Neural crest cell (in vitro differentiated cells): Measurements from ENCODE around the gene HMCN2. TPM values are rescaled to one million over a fixed set of nuclear protein-coding genes. Genes with fewer than 3 reads are reported as not detected.
"Not testable (repeated sequence)": the region's sequence is repeated elsewhere in the genome, so short reads cannot be mapped to it uniquely, and the experiment has no call there.

Experiments used
- DNase-seq: peaks from one replicate; pipeline ENCODE4 v3.0.0; 2021; ENCODE audit warnings: low read depth, mixed read lengths, low spot score
- H3K27ac Mint-ChIP-seq: one replicate; pipeline ENCODE4 v1.8.0; 2021; ENCODE audit warnings: mild to moderate bottlenecking, mixed read lengths; ENCODE audit not compliant: unreplicated experiment
- H3K27me3 Mint-ChIP-seq: 2 replicates; pipeline ENCODE4 v1.8.0; 2021; ENCODE audit warnings: low read depth, mild to moderate bottlenecking, mixed read lengths
- H3K36me3 Mint-ChIP-seq: 2 replicates; pipeline ENCODE4 v1.8.0; 2021; ENCODE audit warnings: low read depth, mild to moderate bottlenecking, mixed read lengths
- H3K4me1 Mint-ChIP-seq: 2 replicates; pipeline ENCODE4 v1.8.0; 2021; ENCODE audit warnings: mixed read lengths
- H3K4me3 Mint-ChIP-seq: one replicate; pipeline ENCODE4 v1.8.0; 2021; ENCODE audit warnings: mild to moderate bottlenecking, mixed read lengths
- H3K9me3 Mint-ChIP-seq: 2 replicates; pipeline ENCODE4 v1.8.0; 2021; ENCODE audit warnings: mixed read lengths
- total RNA-seq: library from RNA; stranded (reverse); gene quantifications from 2 replicates; pipeline ENCODE4 v1.2.1, GENCODE V29; 2021
- TF ChIP-seq, protein P1 (sequence below): fragments of 200-600 bp; sonication (generic); conservative IDR thresholded peaks from 2 replicates; pipeline ENCODE4 v1.5.0; 2021; ENCODE audit warnings: antibody characterized with exemption, mild to moderate bottlenecking

HMCN2 gene
- total RNA-seq, 1 donor from 2014 or later, result not detected

DNA sequence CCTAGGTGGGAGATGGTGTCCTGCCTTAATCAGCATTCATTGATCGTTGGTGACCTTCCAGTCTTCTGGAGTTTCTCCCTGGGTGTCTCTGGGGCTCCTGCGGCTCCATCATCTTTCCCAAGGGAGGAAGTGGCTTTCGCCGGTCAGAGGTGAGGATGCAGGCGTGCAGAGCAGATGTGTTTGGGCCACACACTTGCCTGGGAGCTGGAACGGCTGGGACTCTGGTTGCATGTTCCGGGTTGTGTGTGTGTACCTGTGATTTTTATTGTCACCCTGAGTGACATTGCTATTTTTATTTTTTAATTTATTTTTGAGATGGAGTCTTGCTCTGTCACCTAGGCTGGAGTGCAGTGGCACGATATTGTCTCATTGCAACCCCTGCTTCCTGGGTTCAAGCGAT is 9.6 kb downstream of the HMCN2 start:
- Mint-ChIP-seq H3K27me3 (peaks cover 21% of the 10 kb centered on the region), H3K4me3 (no peak overlapping the region), H3K9me3 (no peaks in the 10 kb centered on the region), H3K36me3 (no peaks in the 10 kb centered on the region), H3K4me1 (no peaks in the 10 kb centered on the region), H3K27ac (no peak overlapping the region)
- no peak for DNase-seq
- TF ChIP-seq, protein P1, sequence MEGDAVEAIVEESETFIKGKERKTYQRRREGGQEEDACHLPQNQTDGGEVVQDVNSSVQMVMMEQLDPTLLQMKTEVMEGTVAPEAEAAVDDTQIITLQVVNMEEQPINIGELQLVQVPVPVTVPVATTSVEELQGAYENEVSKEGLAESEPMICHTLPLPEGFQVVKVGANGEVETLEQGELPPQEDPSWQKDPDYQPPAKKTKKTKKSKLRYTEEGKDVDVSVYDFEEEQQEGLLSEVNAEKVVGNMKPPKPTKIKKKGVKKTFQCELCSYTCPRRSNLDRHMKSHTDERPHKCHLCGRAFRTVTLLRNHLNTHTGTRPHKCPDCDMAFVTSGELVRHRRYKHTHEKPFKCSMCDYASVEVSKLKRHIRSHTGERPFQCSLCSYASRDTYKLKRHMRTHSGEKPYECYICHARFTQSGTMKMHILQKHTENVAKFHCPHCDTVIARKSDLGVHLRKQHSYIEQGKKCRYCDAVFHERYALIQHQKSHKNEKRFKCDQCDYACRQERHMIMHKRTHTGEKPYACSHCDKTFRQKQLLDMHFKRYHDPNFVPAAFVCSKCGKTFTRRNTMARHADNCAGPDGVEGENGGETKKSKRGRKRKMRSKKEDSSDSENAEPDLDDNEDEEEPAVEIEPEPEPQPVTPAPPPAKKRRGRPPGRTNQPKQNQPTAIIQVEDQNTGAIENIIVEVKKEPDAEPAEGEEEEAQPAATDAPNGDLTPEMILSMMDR, result no peak

DNA sequence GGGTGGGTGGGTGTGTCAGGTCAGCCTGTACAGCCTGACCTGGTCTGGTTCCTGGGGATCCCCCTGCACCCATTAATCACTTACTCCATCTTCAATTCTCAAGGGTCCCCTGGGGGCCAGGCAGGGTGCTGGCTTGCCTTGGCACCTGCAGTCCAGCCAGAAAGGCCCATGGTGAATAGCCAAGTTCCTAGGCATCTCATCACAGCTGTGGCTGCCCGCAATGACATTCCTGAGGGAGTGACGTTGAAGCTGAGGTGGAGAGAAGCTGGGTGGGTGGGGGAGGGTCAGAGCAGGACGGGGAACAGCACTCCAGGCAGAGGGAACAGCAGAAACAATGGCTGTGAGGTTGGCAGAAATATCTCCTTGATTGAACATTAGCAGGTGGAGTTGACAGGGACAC is 10.6 kb downstream of the HMCN2 start:
- Mint-ChIP-seq H3K4me1 (no peaks in the 10 kb centered on the region), H3K36me3 (no peaks in the 10 kb centered on the region), H3K4me3 (no peak overlapping the region), H3K27ac (no peak overlapping the region), H3K27me3 (peaks cover 13% of the 10 kb centered on the region), H3K9me3 (no peaks in the 10 kb centered on the region)
- TF ChIP-seq, protein P1, result no peak
- DNase-seq, result no peak

DNA sequence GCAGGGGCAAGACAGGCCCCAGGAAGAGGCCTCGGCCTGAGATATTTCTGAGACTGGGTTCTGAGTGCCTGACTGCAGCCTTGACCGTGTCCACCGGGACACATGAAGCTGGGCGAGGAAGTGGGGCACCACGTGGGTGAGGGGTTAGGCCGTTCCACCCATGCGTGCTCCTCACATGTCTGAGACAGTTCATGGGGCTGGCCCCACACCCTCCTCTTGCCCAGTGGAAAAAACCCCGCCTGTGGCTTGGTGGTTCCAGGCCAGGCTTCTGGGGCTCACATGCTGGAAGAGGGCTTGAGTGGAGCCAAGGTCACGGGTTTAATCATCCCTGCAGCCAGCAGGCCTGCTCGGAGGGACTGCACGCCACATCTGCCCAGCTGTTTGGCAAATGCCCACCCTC is 11.4 kb downstream of the HMCN2 start:
- H3K36me3 Mint-ChIP-seq, result no peaks in the 10 kb centered on the region
- no peak overlapping the region for H3K4me3 Mint-ChIP-seq
- H3K4me1 Mint-ChIP-seq, result no peaks in the 10 kb centered on the region
- TF ChIP-seq, protein P1, result no peak
- no peaks in the 10 kb centered on the region for H3K9me3 Mint-ChIP-seq
- no peak for DNase-seq
- H3K27ac Mint-ChIP-seq, result no peak overlapping the region
- H3K27me3 Mint-ChIP-seq, result peaks cover 5% of the 10 kb centered on the region

DNA sequence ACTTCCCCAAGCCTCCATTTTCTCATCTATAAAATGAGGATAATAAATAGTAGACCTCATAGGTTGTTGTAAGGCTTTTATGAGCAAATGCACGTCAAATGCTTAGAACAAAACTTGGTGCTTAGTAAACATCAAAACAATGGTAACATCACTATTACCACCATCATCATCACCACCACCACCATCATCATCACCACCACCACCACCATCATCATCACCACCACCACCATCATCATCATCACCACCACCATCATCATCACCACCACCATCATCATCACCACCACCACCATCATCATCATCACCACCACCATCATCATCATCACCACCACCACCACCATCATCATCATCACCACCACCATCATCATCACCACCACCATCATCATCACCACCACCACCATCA is 12.0 kb downstream of the HMCN2 start:
- H3K4me3 Mint-ChIP-seq, H3K27ac Mint-ChIP-seq, H3K9me3 Mint-ChIP-seq, H3K27me3 Mint-ChIP-seq, H3K4me1 Mint-ChIP-seq, H3K36me3 Mint-ChIP-seq, DNase-seq: not testable (repeated sequence)

DNA sequence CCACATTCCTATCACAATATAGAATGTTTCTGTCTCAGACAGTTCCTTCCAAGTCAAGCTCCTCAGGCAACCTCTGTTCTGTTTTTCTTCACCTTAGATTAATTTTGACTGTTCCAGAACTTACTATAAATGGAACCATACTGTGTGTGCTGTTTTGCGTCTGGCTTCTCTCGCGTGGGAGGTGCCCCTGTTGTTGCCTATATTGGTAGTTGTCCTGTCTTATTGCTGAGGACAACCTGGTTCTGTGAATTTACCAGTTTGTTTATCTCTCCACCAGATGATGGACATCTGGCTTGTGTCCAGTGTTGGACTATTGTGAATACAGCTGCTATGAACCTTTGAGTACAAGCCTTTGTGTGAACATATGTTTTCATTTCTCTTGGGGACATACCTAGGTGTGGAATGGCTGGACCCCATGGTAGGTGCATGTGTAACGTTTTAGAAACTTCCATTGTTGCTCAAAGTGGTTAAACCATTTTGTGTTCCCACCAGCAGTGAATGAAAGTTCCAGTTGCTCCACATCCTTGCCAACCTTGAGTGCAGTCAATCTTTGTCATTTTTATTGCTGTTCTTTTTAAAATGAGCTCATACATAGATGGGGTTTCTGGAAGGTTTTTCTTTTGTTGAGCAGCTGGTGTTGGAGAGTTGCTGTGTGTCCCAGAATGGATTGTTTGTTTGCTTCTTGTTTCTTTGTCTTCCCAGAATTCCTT is 18.1 kb downstream of the HMCN2 start:
- no peak overlapping the region for H3K4me3 Mint-ChIP-seq
- H3K36me3 Mint-ChIP-seq, result no peaks in the 10 kb centered on the region
- H3K4me1 Mint-ChIP-seq, result no peaks in the 10 kb centered on the region
- TF ChIP-seq, protein P1, result no peak
- DNase-seq, result no peak
- H3K27ac Mint-ChIP-seq, result no peak overlapping the region
- peaks cover 37% of the 10 kb centered on the region for H3K27me3 Mint-ChIP-seq
- H3K9me3 Mint-ChIP-seq, result no peaks in the 10 kb centered on the region

DNA sequence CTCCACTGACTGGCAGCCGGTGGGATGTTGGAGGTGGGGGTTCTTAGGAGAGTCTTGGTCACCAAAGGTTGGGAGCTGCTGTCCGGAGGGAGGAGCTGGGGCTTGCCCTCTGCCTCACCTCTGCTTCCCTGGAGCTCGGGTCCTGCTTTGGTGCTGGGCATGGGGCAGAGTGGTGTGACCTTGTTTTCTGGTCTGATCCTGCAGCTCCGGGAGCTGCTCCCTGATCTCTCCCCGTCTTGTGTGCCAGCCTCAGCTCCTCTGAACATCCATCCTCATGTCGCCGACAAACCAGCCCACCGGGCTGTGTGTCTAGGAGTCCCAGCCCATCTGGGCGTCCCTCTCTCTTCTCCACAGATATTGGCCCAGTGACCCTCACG is 18.7 kb downstream of the HMCN2 start:
- no peak for DNase-seq
- TF ChIP-seq, protein P1, result no peak
- H3K4me1 Mint-ChIP-seq, result no peaks in the 10 kb centered on the region
- no peaks in the 10 kb centered on the region for H3K36me3 Mint-ChIP-seq
- H3K4me3 Mint-ChIP-seq, result no peak overlapping the region
- H3K27me3 Mint-ChIP-seq, result peaks cover 42% of the 10 kb centered on the region
- H3K27ac Mint-ChIP-seq, result no peak overlapping the region
- H3K9me3 Mint-ChIP-seq, result no peaks in the 10 kb centered on the region
